Activated CD4-positive, alpha-beta T cell treated with anti-CD3 and anti-CD28 coated beads for 36 hours (primary cell): ENCODE measurements around the gene SNX2. TPM values are rescaled to one million over a fixed set of nuclear protein-coding genes. Genes with fewer than 3 reads are reported as not detected.

Source experiments
- ATAC-seq: fragments of 200-7000 bp; cut with Tn5 transposase; one replicate; pipeline ENCODE4 v1.10.0; 2021; ENCODE audit warnings: mild to moderate bottlenecking, moderate library complexity
- CTCF ChIA-PET: fragments of 350-600 bp; sonication (Branson Sonifier 250); formaldehyde crosslinking; loops from one replicate; lab custom pipeline; 2021; ENCODE audit warnings: antibody characterized with exemption; lab: Charles Lee
- POLR2A ChIA-PET: fragments of 350-600 bp; sonication (Branson Sonifier 250); formaldehyde crosslinking; loops from one replicate; lab custom pipeline; 2021; ENCODE audit warnings: antibody characterized with exemption, inconsistent platforms; lab: Charles Lee
- DNase-seq: peaks from one replicate; pipeline ENCODE4 v3.0.0-alpha.2; 2020
- H3K27ac Mint-ChIP-seq: one replicate; pipeline ENCODE4 v1.8.0; 2021; ENCODE audit warnings: mixed read lengths
- H3K27me3 Mint-ChIP-seq: one replicate; pipeline ENCODE4 v1.8.0; 2021; ENCODE audit warnings: mixed read lengths
- H3K36me3 Mint-ChIP-seq: one replicate; pipeline ENCODE4 v1.8.0; 2021; ENCODE audit warnings: low read depth, mixed read lengths
- H3K4me1 Mint-ChIP-seq: one replicate; pipeline ENCODE4 v1.8.0; 2021; ENCODE audit warnings: mixed read lengths
- H3K4me3 Mint-ChIP-seq: one replicate; pipeline ENCODE4 v1.8.0; 2021; ENCODE audit warnings: mild to moderate bottlenecking, moderate library complexity, mixed read lengths
- H3K9me3 Mint-ChIP-seq: one replicate; pipeline ENCODE4 v1.8.0; 2021; ENCODE audit warnings: low read depth, mixed read lengths
- intact Hi-C, 2 experiments: fragments of 100-400 bp; cut with DNase I in 1 of 2; cut with micrococcal nuclease in 1 of 2; formaldehyde crosslinking; loops; one replicate each; pipeline versions ENCODE4 v1.14.2 to v1.15.1; 2022 to 2024; cut with DNase I, micrococcal nuclease
- total RNA-seq, 2 experiments: library from RNA; stranded (reverse); gene quantifications; one replicate each; pipeline ENCODE4 v1.2.3, GENCODE V29; 2021

The SNX2 gene, protein sequence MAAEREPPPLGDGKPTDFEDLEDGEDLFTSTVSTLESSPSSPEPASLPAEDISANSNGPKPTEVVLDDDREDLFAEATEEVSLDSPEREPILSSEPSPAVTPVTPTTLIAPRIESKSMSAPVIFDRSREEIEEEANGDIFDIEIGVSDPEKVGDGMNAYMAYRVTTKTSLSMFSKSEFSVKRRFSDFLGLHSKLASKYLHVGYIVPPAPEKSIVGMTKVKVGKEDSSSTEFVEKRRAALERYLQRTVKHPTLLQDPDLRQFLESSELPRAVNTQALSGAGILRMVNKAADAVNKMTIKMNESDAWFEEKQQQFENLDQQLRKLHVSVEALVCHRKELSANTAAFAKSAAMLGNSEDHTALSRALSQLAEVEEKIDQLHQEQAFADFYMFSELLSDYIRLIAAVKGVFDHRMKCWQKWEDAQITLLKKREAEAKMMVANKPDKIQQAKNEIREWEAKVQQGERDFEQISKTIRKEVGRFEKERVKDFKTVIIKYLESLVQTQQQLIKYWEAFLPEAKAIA
- total RNA-seq, result 10 to 100 TPM; 50.2 to 56.0 TPM

- POLR2A ChIA-PET, result interaction anchor here (0.6 kb wide), 1 partner anchor 8 kb away, joined by 3 read pairs; no protein-coding TSS in a partner anchor
Observed at GRCh38 chr5:122774861-122775549, at the start of gene SNX2. Gene SNX2 (plus strand): TSS chr5:122775080. CDS start chr5:122775104, 24 bp downstream.

GRCh38 chr5:122727112-122727541 is 47.8 kb upstream of the SNX2 start:
- Mint-ChIP-seq H3K4me3 (no peak overlapping the region), H3K4me1 (peaks cover 6% of the 10 kb centered on the region), H3K36me3 (no peaks in the 10 kb centered on the region), H3K9me3 (no peaks in the 10 kb centered on the region), H3K27me3 (peaks cover 13% of the 10 kb centered on the region), H3K27ac (no peak overlapping the region)
- DNase-seq (no peak), ATAC-seq (no peak)
- ChIA-PET POLR2A (no interaction called here), CTCF (no interaction called here)
- intact Hi-C loops, result no loop called here

More at GRCh38 chr5:122774861-122775549, at the start of gene SNX2:
- no peaks in the 10 kb centered on the region for H3K9me3 Mint-ChIP-seq
- H3K36me3 Mint-ChIP-seq, result peaks cover 3% of the 10 kb centered on the region
- ATAC-seq (peak; percentile 94), DNase-seq (peak; percentile 95)
- peaks cover 30% of the 10 kb centered on the region for H3K4me1 Mint-ChIP-seq
- CTCF ChIA-PET, result interaction anchor here (0.6 to 1.3 kb wide), 5 partner anchors 9 to 814 kb away, joined by 3 to 8 read pairs (median 3); partner anchors contain the start of gene SRFBP1
- peaks cover under 1% of the 10 kb centered on the region for H3K27me3 Mint-ChIP-seq
- H3K27ac Mint-ChIP-seq, result peak within 1 kb of the TSS; percentile 91
- intact Hi-C loops, result loop anchor here in 1 of 2 experiments (1.0 to 5.0 kb wide), 4 partner anchors 70 to 813 kb away; partner anchors contain the start of genes CEP120, CSNK1G3, SNX24 and SRFBP1
- H3K4me3 Mint-ChIP-seq, result peak within 1 kb of the TSS; percentile 94

- H3K27ac Mint-ChIP-seq, result no peak overlapping the region
- H3K4me3 Mint-ChIP-seq, result no peak overlapping the region
- no peak for ATAC-seq
- H3K9me3 Mint-ChIP-seq, result no peaks in the 10 kb centered on the region
- intact Hi-C loops, result no loop called here
- no peak for DNase-seq
- no peaks in the 10 kb centered on the region for H3K36me3 Mint-ChIP-seq
- peaks cover 10% of the 10 kb centered on the region for H3K27me3 Mint-ChIP-seq
- ChIA-PET CTCF (no interaction called here), POLR2A (no interaction called here)
- H3K4me1 Mint-ChIP-seq, result no peaks in the 10 kb centered on the region
Observed at GRCh38 chr5:122730037-122730436, 44.8 kb upstream of the SNX2 start.

- no peak for ATAC-seq
- Mint-ChIP-seq H3K27me3 (peaks cover 10% of the 10 kb centered on the region), H3K27ac (no peak overlapping the region), H3K36me3 (no peaks in the 10 kb centered on the region), H3K9me3 (no peaks in the 10 kb centered on the region), H3K4me1 (no peaks in the 10 kb centered on the region), H3K4me3 (no peak overlapping the region)
- DNase-seq, result no peak
- CTCF ChIA-PET, result no interaction called here
- POLR2A ChIA-PET, result no interaction called here
- intact Hi-C loops, result no loop called here
Observed at GRCh38 chr5:122730456-122730855, 44.4 kb upstream of the SNX2 start.

GRCh38 chr5:122736086-122736845 is 38.6 kb upstream of the SNX2 start:
- CTCF ChIA-PET, result no interaction called here

GRCh38 chr5:122738088-122738487 is 36.8 kb upstream of the SNX2 start:
- ChIA-PET POLR2A (no interaction called here), CTCF (interaction anchor here (1.1 kb wide), 1 partner anchor 28 kb away, joined by 3 read pairs; no protein-coding TSS in a partner anchor)
- H3K36me3 Mint-ChIP-seq, result no peaks in the 10 kb centered on the region
- DNase-seq (no peak), ATAC-seq (peak; percentile 44)
- no peak overlapping the region for H3K4me3 Mint-ChIP-seq
- H3K27me3 Mint-ChIP-seq, result peaks cover 7% of the 10 kb centered on the region
- no peaks in the 10 kb centered on the region for H3K4me1 Mint-ChIP-seq
- H3K9me3 Mint-ChIP-seq, result peaks cover 2% of the 10 kb centered on the region
- intact Hi-C loops, result no loop called here
- no peak overlapping the region for H3K27ac Mint-ChIP-seq

More at GRCh38 chr5:122736086-122736845, 38.6 kb upstream of the SNX2 start:
- no peaks in the 10 kb centered on the region for H3K36me3 Mint-ChIP-seq
- DNase-seq (no peak), ATAC-seq (no peak)
- POLR2A ChIA-PET, result no interaction called here
- peaks cover 2% of the 10 kb centered on the region for H3K9me3 Mint-ChIP-seq
- H3K4me3 Mint-ChIP-seq, result no peak overlapping the region
- H3K4me1 Mint-ChIP-seq, result no peaks in the 10 kb centered on the region
- peaks cover 7% of the 10 kb centered on the region for H3K27me3 Mint-ChIP-seq
- intact Hi-C loops, result no loop called here
- H3K27ac Mint-ChIP-seq, result no peak overlapping the region

DNA sequence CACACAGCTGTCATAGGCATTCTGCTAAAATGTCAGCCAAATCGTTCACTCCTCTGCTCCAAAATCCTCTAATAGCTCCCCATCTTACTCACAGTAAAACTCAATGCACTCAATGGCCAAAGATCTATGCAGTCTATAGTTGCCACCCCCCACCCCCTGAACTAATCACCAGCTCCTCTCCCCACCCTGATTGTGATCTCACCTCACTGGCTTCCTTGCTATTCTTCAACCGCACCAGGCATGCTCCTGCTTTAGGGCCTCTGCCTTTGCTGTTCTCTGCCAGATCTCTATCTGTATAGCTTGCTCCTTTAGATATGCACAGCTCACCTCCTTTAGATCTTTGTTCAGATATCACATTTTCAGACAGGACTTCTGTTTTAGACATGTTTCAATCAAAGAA is 33.2 kb upstream of the SNX2 start:
- DNase-seq (no peak), ATAC-seq (no peak)
- ChIA-PET POLR2A (no interaction called here), CTCF (interaction anchor here (1.4 kb wide), 1 partner anchor 37 kb away, joined by 3 read pairs; no protein-coding TSS in a partner anchor)
- Mint-ChIP-seq H3K4me1 (no peaks in the 10 kb centered on the region), H3K27me3 (peaks cover 4% of the 10 kb centered on the region), H3K27ac (no peak overlapping the region), H3K36me3 (no peaks in the 10 kb centered on the region), H3K9me3 (no peaks in the 10 kb centered on the region), H3K4me3 (no peak overlapping the region)
- intact Hi-C loops, result no loop called here

DNA sequence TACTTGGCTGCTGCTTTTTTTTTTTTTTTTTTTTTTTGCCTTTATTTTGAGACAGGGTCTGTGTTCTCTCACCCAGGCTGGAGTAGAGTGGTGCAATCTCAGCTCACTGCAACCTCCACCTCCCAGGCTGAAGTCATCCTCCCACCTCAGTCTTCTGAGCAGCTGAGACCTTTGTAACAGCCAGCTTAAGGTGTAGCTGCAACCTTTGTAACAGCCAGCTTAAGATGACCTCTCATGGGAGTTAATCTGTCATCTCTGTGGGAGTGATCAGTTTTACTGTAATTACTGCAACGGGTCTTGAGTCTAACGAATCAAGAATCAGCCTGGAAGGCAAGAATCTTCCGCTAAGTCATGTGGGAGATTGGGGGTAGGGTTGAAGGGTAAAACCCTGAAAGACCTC is 31.6 kb upstream of the SNX2 start:
- Mint-ChIP-seq H3K4me3 (no peak overlapping the region), H3K9me3 (no peaks in the 10 kb centered on the region), H3K27ac (no peak overlapping the region), H3K27me3 (peaks cover 5% of the 10 kb centered on the region), H3K36me3 (no peaks in the 10 kb centered on the region), H3K4me1 (no peaks in the 10 kb centered on the region)
- intact Hi-C loops, result no loop called here
- POLR2A ChIA-PET, result no interaction called here
- ATAC-seq (no peak), DNase-seq (no peak)
- CTCF ChIA-PET, result interaction anchor here (0.7 kb wide), 1 partner anchor 39 kb away, joined by 4 read pairs; no protein-coding TSS in a partner anchor

DNA sequence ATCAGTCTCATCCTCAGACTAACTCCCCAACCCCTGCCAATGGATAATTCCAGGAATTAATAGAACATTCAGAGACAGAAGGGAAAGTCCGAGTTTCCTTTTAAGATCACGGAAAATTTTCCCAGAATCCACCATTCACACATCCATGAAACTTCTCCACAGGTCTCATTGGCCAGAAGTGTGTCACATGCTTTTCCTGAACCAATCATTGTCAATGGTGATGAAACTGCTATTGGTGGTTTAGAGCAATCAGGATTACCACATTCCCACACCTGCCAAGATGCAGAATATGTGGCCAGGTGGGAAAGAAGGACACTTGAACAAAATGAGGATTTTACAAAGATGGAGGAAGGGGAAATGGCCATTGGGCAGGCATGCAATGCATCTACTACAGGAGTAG is 29.3 kb upstream of the SNX2 start:
- ChIA-PET POLR2A (no interaction called here), CTCF (no interaction called here)
- H3K4me1 Mint-ChIP-seq, result no peaks in the 10 kb centered on the region
- peaks cover 5% of the 10 kb centered on the region for H3K27me3 Mint-ChIP-seq
- H3K9me3 Mint-ChIP-seq, result no peaks in the 10 kb centered on the region
- H3K4me3 Mint-ChIP-seq, result no peak overlapping the region
- no peak for DNase-seq
- H3K27ac Mint-ChIP-seq, result no peak overlapping the region
- intact Hi-C loops, result no loop called here
- no peak for ATAC-seq
- no peaks in the 10 kb centered on the region for H3K36me3 Mint-ChIP-seq

- no peaks in the 10 kb centered on the region for H3K9me3 Mint-ChIP-seq
- no peaks in the 10 kb centered on the region for H3K36me3 Mint-ChIP-seq
- peaks cover 15% of the 10 kb centered on the region for H3K27me3 Mint-ChIP-seq
- ChIA-PET CTCF (no interaction called here), POLR2A (no interaction called here)
- no peak overlapping the region for H3K4me3 Mint-ChIP-seq
- H3K4me1 Mint-ChIP-seq, result no peaks in the 10 kb centered on the region
- DNase-seq, result no peak
- H3K27ac Mint-ChIP-seq, result no peak overlapping the region
- no peak for ATAC-seq
- intact Hi-C loops, result loop anchor here in 1 of 2 experiments (10.0 kb wide), 1 partner anchor 725 kb away; no protein-coding TSS in a partner anchor
Observed at GRCh38 chr5:122749886-122750285, 25.0 kb upstream of the SNX2 start.
